CD4-positive, alpha-beta T cell treated with Interleukin-21 for 1 hour (primary cell): Measurements from ENCODE around the gene GJA3.
A peak's percentile ranks its signal among the peaks of the same experiment; 100 is the strongest.

Source experiments
- DNase-seq: peaks from one replicate; pipeline ENCODE4 v3.0.0-alpha.2; 2020

Gene GJA3

GRCh38 chr13:20160306-20161274 is at the start of gene GJA3:
TSS of gene GJA3 (minus strand) at chr13:20161052. CDS start at chr13:20143288, 17,764 bp downstream.
- DNase-seq: peak; percentile 47

- DNase-seq: no peak
Measured at GRCh38 chr13:20209948-20210347, 49.1 kb upstream of the GJA3 start.

- no peak for DNase-seq
Measured at GRCh38 chr13:20206698-20207235, 45.9 kb upstream of the GJA3 start.

GRCh38 chr13:20206065-20206697 is 45.3 kb upstream of the GJA3 start:
- no peak for DNase-seq

- no peak for DNase-seq
Measured at GRCh38 chr13:20198781-20199180, 37.9 kb upstream of the GJA3 start.

GRCh38 chr13:20197361-20197834 is 36.5 kb upstream of the GJA3 start:
- peak; percentile 55 for DNase-seq

GRCh38 chr13:20195801-20196200 is 34.9 kb upstream of the GJA3 start:
- DNase-seq: no peak

- peak; percentile 15 for DNase-seq
Measured at GRCh38 chr13:20193907-20194631, 33.2 kb upstream of the GJA3 start.

GRCh38 chr13:20193162-20193906 is 32.5 kb upstream of the GJA3 start:
- no peak for DNase-seq

GRCh38 chr13:20192836-20193161 is 31.9 kb upstream of the GJA3 start, which contains the start of gene GJB2:
TSS of gene GJB2 (minus strand) at chr13:20192938. CDS start at chr13:20189581, 3,357 bp downstream.
- DNase-seq: peak; percentile 9

GRCh38 chr13:20192158-20192835 is 31.4 kb upstream of the GJA3 start:
- peak; percentile 4 for DNase-seq

- DNase-seq: no peak
Measured at GRCh38 chr13:20191311-20192157, 30.7 kb upstream of the GJA3 start.

- no peak for DNase-seq
Measured at GRCh38 chr13:20190481-20191310, 29.8 kb upstream of the GJA3 start.

- DNase-seq: no peak
Measured at GRCh38 chr13:20190076-20190475, 29.2 kb upstream of the GJA3 start.

GRCh38 chr13:20188667-20189553 is 28.1 kb upstream of the GJA3 start:
- no peak for DNase-seq

- no peak for DNase-seq
Measured at GRCh38 chr13:20186771-20187170, 25.9 kb upstream of the GJA3 start.

GRCh38 chr13:20185366-20186056 is 24.7 kb upstream of the GJA3 start:
- DNase-seq: no peak
